ENCODE data around the gene TSSK6.

The TSSK6 gene

DNA sequence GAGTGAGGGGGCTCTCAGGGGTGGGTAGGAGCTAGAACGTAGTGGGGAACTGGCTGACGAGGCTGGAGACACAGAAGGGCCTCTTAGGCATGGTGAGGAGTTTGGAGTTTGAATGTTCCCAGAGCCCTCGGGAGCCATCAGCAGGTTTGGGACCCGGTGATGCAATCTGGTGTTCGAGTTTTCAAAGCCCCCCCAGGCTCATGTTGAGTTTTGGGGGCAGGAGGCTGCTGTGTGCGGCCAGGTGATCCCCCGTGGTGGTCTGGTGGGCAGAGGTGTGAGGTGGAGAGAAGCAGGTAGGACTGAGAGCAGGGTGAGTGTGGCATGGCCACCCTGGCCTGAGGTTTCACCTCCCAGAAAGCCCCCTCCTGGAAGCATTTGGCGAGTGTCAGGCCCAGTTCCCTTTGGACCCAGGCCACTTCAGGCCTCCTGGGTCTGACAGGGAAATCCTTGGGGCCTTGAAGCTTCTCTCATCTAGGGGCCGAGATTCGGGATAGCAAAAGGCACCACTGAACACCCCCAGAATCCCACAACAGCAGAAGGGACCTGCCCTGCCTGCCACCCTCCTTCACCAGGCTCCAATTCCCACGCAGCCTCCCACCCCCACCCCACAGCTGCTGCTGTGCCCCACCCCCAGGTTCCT, 14.6 kb upstream of the TSSK6 start:
- DNase-seq, result no peak

DNA sequence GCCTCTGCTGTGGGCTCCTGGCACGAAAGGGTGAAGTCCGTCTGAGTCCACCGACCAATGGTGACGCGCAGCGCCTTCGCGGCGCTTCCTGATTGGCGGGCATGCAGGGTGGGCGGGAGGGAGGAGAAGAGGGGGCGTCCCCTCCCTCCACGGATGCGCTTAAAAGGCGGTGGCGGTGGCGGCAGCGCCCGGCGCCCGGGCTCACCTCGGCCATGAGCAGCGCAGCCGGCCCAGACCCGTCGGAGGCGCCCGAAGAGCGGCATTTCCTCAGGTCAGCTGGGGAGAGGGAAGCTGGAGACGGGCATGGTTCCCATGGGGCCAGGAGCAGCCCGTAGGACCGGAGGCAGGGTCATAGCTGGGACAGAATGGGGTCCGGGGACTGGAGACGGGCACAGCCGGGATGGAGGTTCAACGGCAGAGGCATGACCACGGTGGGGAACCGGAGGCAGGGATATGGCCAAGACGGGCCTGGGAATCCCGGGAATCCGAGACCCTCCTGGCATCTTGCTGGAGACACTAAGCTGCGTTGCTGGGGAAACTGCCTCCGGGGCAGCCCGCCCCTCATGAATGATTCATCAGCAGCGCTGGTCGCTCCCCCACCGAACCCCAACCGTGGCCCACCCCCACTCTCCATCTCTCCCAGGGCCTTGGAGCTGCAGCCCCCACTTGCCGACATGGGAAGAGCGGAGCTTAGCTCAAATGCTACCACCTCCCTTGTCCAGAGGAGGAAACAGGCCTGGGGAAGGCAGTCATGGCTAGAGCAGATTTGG, 13.6 kb upstream of the TSSK6 start, which contains the start of gene YJEFN3:
Gene YJEFN3, plus strand, starts transcription at position 191 of the 770 bp plus-strand sequence. Its CDS starts 22 bp downstream, at position 213.
- DNase-seq, result no peak

- no peak for DNase-seq
Observed at GRCh38 chr19:19527674-19528625, 12.6 kb upstream of the TSSK6 start.

- no peak for DNase-seq
Observed at GRCh38 chr19:19527371-19527656, 12.0 kb upstream of the TSSK6 start.

- no peak for DNase-seq
Observed at GRCh38 chr19:19526581-19527370, 11.4 kb upstream of the TSSK6 start.

GRCh38 chr19:19525611-19526380, 10.4 kb upstream of the TSSK6 start:
- no peak for DNase-seq

DNA sequence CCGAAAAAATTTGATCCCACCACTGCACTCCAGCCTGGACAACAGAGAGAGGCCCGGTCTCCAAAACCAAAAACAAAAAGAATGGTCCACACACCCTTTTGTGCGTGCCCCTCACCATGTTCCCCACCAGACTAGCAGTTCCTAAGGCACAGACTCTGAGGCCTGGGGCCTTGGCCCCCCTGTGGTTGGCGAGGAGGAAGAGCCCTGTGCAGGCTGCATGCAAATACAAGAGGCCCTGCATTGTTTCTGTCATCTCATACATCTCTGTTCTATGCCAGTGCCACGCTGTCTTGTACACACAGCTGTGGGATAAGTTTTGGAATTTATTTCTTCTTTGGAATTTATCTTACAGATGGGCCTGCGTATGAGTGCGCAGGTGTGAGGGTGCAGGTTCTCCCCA, 8.7 kb upstream of the TSSK6 start:
- no peak for DNase-seq

- DNase-seq, result no peak
Observed at GRCh38 chr19:19523177-19523576, 7.8 kb upstream of the TSSK6 start.

DNA sequence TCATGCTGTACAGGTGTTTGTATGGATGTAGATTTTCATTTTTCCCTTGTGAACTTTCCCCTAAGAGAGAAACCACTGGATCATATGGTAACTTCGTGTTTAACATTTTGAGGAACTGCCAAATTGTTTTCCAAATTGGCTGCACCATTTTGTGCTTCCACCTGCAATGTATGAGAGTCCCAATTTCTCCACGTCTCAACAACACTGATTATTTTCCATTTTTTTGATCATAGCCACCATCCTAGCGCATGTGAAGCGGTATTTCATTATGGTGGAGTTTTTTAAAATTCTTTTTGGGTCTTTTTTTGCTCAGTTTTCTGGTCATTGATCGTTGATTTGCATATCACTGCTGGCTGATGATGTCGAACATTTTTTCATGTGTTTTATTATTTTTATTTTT, 5.6 kb upstream of the TSSK6 start:
- no peak for DNase-seq

DNA sequence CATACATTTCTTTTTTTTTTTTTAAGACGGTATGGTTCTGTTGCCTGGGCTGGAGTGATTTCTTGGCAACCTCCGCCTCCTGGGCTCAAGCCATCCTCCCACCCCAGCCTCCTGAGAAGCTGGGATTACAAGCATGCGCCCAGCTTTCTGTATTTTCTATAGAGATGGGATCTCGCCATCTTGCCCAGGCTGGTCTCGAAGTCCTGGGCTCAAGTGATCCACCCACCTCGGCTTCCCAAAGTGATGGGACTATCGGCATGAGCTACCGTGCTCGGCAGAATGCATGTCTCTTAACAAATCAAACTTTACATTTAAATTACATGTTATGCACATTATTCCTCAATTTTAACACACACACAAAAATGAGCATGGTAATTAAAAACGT, 1.9 kb upstream of the TSSK6 start:
- DNase-seq, result no peak

- peak; percentile 89 for DNase-seq
Observed at GRCh38 chr19:19515642-19516519, 533 bp upstream of the TSSK6 start, which contains the start of gene NDUFA13. TSS of gene NDUFA13 (plus strand) at chr19:19516225. CDS start at chr19:19516239, 14 bp downstream.

- DNase-seq, result no peak
Observed at GRCh38 chr19:19514215-19514657, 1.1 kb downstream of the TSSK6 start.

GRCh38 chr19:19513682-19514081, 1.7 kb downstream of the TSSK6 start:
- DNase-seq, result no peak

- no peak for DNase-seq
Observed at GRCh38 chr19:19510432-19510831, 4.9 kb downstream of the TSSK6 start.

- no peak for DNase-seq
Observed at GRCh38 chr19:19508217-19508616, 7.1 kb downstream of the TSSK6 start.

DNA sequence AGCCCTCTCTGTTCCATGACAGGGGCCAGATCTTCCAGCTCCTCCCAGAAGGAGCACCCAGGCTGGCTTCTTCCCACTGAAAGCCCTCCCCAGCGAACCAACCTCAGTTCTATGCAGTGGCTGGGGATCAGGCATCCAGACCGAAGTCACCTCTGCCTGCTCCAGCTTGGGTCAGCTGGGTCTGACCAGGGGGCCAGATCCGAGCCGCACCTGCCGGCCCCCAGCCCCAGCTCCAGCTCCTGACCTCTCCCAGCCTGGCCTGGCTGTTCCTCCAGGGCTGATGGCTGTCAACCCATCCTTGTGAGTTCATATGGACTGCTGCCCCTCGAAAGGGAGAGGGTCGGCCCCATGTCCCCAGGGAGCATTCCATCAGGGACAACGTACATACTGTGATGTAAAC, 8.0 kb downstream of the TSSK6 start:
- DNase-seq, result no peak

DNA sequence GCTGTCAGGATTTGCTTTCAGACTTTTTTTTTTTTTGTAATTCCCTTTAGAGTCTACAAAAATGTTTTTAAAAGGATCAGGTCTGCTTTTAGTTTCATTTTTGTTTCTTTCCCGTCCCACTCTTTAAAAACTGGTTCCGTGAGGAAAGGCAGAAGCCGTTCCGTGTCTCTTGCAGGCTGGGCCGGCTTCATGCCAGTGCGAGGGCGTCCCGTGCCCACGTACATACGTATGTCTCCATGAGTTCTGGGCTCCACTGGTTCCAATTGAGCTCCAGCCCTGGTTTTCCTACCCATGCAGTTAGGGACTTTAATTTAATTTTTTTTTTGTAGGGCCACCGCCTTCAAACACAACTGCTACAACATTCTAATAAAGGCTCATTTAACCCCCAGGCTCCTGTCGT, 8.8 kb downstream of the TSSK6 start:
- DNase-seq, result no peak

- DNase-seq, result no peak
Observed at GRCh38 chr19:19505669-19506326, 9.6 kb downstream of the TSSK6 start.

- no peak for DNase-seq
Observed at GRCh38 chr19:19504754-19505668, 10.3 kb downstream of the TSSK6 start.

Data from central memory CD4-positive, alpha-beta T cell (primary cell).